A673 (cell line): ENCODE results near the gene CA5B. TPM values are rescaled to one million over a fixed set of nuclear protein-coding genes. Genes with fewer than 3 reads are reported as not detected.

Experiments used
- Bru-seq: library from RNA; stranded (reverse); fragments of 400-500 nt; gene quantifications from one replicate; lab custom pipeline; 2021; lab: Mats Ljungman, UMichigan
- BruChase-seq, 2 experiments: library from RNA; stranded (reverse); fragments of 400-500 nt; gene quantifications; one replicate each; lab custom pipeline; 2021; lab: Mats Ljungman, UMichigan
- BruUV-seq: library from RNA; stranded (reverse); fragments of 400-500 nt; replicated peaks from 2 replicates; lab custom pipeline; 2021; lab: Mats Ljungman, UMichigan
- CTCF ChIA-PET: fragments of 300-600 bp; sonication (Branson Sonifier 250); formaldehyde crosslinking; loops from one replicate; lab custom pipeline; 2022; ENCODE audit warnings: antibody characterized with exemption; lab: Charles Lee
- POLR2A ChIA-PET: fragments of 300-600 bp; sonication (Branson Sonifier 250); formaldehyde crosslinking; loops from one replicate; lab custom pipeline; 2022; ENCODE audit warnings: antibody characterized with exemption; ENCODE audit not compliant: low non-redundant PET; lab: Charles Lee
- DNase-seq: peaks from one replicate; pipeline ENCODE4 v3.0.0-alpha.2; 2015; ENCODE audit warnings: low spot score
- H3K27ac ChIP-seq: fragments of 200-600 bp; sonication (generic); 2 replicates; pipeline ENCODE4 v1.5.1; 2016; ENCODE audit warnings: mixed run types, low read depth, mild to moderate bottlenecking, mixed read lengths, antibody characterized with exemption, low read length; ENCODE audit not compliant: poor library complexity, severe bottlenecking
- H3K27me3 ChIP-seq: fragments of 200-600 bp; sonication (generic); replicated peaks from 2 replicates; pipeline ENCODE4 v1.6.1; 2017; ENCODE audit warnings: mixed run types, low read depth, mild to moderate bottlenecking, mixed read lengths, antibody characterized with exemption, low read length; ENCODE audit not compliant: insufficient read depth, poor library complexity
- H3K36me3 ChIP-seq: fragments of 200-600 bp; sonication (generic); 2 replicates; pipeline ENCODE4 v1.6.1; 2016; ENCODE audit warnings: mixed run types, mild to moderate bottlenecking, mixed read lengths, antibody characterized with exemption, low read length; ENCODE audit not compliant: insufficient read depth, poor library complexity, severe bottlenecking
- H3K4me1 ChIP-seq: fragments of 200-600 bp; sonication (generic); 2 replicates; pipeline ENCODE4 v1.6.1; 2017; ENCODE audit warnings: mixed run types, mild to moderate bottlenecking, mixed read lengths, antibody characterized with exemption, low read length; ENCODE audit not compliant: insufficient read depth, poor library complexity, severe bottlenecking
- H3K4me3 ChIP-seq: fragments of 200-600 bp; sonication (generic); 2 replicates; pipeline ENCODE4 v1.5.1; 2016; ENCODE audit warnings: low read depth, mixed run types, mild to moderate bottlenecking, mixed read lengths, low read length; ENCODE audit not compliant: poor library complexity, severe bottlenecking
- H3K9me3 ChIP-seq: fragments of 200-600 bp; sonication (generic); 2 replicates; pipeline ENCODE4 v1.6.1; 2016; ENCODE audit warnings: mixed run types, low read depth, mild to moderate bottlenecking, mixed read lengths, antibody characterized with exemption, low read length; ENCODE audit not compliant: poor library complexity, severe bottlenecking
- CTCF ChIP-seq: fragments of 300-800, 200-600 bp; sonication (generic); conservative IDR thresholded peaks from 2 replicates; pipeline ENCODE4 v1.5.1; 2017; ENCODE audit warnings: low read depth, mild to moderate bottlenecking, antibody characterized with exemption, low read length, moderate library complexity, mixed read lengths
- EZH2 ChIP-seq: fragments of 200-600 bp; sonication (generic); IDR thresholded peaks from 2 replicates; pipeline ENCODE4 v1.6.1; 2017; ENCODE audit warnings: borderline replicate concordance, low read depth, mild to moderate bottlenecking, mixed read lengths, antibody characterized with exemption, low read length; ENCODE audit not compliant: poor library complexity, severe bottlenecking
- intact Hi-C: fragments of 100-400 bp; cut with micrococcal nuclease; formaldehyde crosslinking; loops from one replicate; pipeline ENCODE4 v1.10.0; 2022; ENCODE audit not compliant: unreplicated experiment
- long read RNA-seq: library from polyadenylated mRNA; stranded (forward); transcript quantifications from one replicate; pipeline ENCODE4 v2.0.0, GENCODE V29; 2022
- total RNA-seq: library from RNA; stranded (reverse); gene quantifications from 2 replicates; pipeline ENCODE4 v1.2.3, GENCODE V29; 2021

CA5B gene
- total RNA-seq (9.4 and 13.2 TPM in 2 replicates), Bru-seq, nascent RNA (percentile 67 among the genes with signal in this experiment), BruChase-seq, experiment 1, labeled RNA remaining after a 2-hour chase (percentile 65 among the genes with signal in this experiment), BruChase-seq, experiment 2, labeled RNA remaining after a 6-hour chase (percentile 69 among the genes with signal in this experiment)
- long read RNA-seq, partial matches to known transcripts = 1 of 4 reads
- long read RNA-seq, other reads (novel, unspliced or antisense) = 3 of 4 reads

GRCh38 chrX:15737959-15738902, at the start of gene CA5B:
CA5B (plus strand) TSS chrX:15738270; CDS start chrX:15750024, 11,754 bp downstream.
- Histone ChIP-seq H3K27me3 (no peaks in the 10 kb centered on the region), H3K4me1 (no peaks in the 10 kb centered on the region), H3K9me3 (no peaks in the 10 kb centered on the region), H3K27ac (no peak within 1 kb of the TSS), H3K4me3 (peak within 1 kb of the TSS; percentile 43), H3K36me3 (no peaks in the 10 kb centered on the region)
- no TSS peak for BruUV-seq
- TF ChIP-seq CTCF (no peak), EZH2 (no peak)
- ChIA-PET POLR2A (no interaction called here), CTCF (interaction anchor here (0.6 kb wide), 1 partner anchor 67 kb away, joined by 3 read pairs; no protein-coding TSS in a partner anchor)
- intact Hi-C loops = no loop called here
- peak; percentile 89 for DNase-seq

GRCh38 chrX:15694941-15695451, 43.1 kb upstream of the CA5B start:
- Histone ChIP-seq H3K4me3 (no peak overlapping the region), H3K36me3 (peaks cover 24% of the 10 kb centered on the region), H3K27me3 (no peaks in the 10 kb centered on the region), H3K9me3 (no peaks in the 10 kb centered on the region), H3K27ac (no peak overlapping the region), H3K4me1 (no peaks in the 10 kb centered on the region)
- DNase-seq = no peak
- TF ChIP-seq CTCF (no peak), EZH2 (no peak)
- BruUV-seq = no TSS peak
- POLR2A ChIA-PET = no interaction called here
- CTCF ChIA-PET = no interaction called here
- intact Hi-C loops = no loop called here

GRCh38 chrX:15696516-15696915, 41.6 kb upstream of the CA5B start:
- Histone ChIP-seq H3K27me3 (no peaks in the 10 kb centered on the region), H3K9me3 (no peaks in the 10 kb centered on the region), H3K4me1 (no peaks in the 10 kb centered on the region), H3K4me3 (no peak overlapping the region), H3K36me3 (peaks cover 14% of the 10 kb centered on the region), H3K27ac (no peak overlapping the region)
- CTCF ChIA-PET = no interaction called here
- no TSS peak for BruUV-seq
- intact Hi-C loops = no loop called here
- TF ChIP-seq CTCF (no peak), EZH2 (no peak)
- POLR2A ChIA-PET = no interaction called here
- no peak for DNase-seq
